Activated CD8-positive, alpha-beta memory T cell treated with anti-CD3 and anti-CD28 coated beads for 48 hours (primary cell): ENCODE data around the gene AHCTF1.
"Not testable (repeated sequence)": the region's sequence is repeated elsewhere in the genome, so short reads cannot be mapped to it uniquely, and the experiment has no call there.

Experiments used
- DNase-seq, 3 experiments: peaks; one replicate each; pipeline ENCODE4 v3.0.0-alpha.2; 2020; ENCODE audit warnings: low read depth in 2 of 3, low spot score in 2 of 3

AHCTF1 gene

DNA sequence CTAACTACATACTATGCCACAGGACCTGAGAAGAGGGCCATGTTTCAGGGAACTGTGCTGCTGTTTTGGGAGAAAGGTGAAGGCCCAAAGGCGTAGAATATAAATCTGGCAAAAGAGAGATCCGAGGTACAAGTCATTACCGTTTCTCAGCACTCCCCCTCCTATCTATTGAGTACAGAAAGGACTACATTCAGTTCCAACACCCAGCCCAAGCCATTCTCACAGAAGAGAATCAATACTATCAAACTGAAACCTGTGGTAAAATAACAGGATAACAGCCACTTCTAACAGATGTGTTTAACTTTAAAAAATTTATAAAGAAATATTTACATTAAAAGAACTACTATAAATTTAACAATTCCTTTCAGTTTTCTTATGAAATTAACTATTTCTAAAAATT lies 7.8 kb downstream of the AHCTF1 start:
- no peak for DNase-seq

DNA sequence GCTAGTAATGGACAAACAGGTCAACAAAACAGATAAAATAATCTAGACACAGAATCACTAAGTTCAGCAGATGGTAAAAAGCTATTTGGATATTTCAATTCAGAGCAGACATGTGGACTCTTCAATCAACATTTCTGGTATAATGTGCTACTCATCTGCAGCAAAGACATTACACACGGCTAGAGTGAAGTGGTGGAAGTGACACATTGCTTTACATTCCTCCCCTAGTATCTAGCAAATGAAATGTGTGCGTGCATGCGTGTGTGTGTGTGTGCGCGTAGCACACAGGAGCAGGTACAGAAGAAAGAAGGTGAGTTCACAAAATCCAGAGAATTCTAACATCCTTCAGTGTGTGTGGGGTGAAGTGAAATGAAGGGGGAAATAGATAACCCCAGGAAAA lies 8.3 kb downstream of the AHCTF1 start:
- DNase-seq = no peak

- DNase-seq = no peak
Observed at GRCh38 chr1:246921481-246921880, 10.3 kb downstream of the AHCTF1 start.

DNA sequence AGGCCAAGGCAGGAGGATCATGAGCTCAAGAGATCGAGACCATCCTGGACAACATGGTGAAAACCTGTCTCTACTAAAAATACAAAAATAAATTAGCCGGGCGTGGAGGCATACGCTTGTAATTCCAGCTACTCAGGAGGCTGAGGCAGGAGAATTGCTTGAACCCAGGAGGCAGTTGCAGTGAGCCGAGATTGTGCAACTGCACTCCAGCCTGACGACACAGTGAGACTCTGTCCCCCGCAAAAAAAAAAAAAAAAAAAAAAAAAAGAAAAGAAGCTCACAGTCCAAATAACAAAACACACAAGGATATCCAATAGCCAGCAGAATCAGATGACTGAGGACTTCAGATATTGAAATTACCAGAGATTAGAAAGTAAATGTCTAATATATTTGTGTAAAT lies 11.8 kb downstream of the AHCTF1 start:
- DNase-seq = no peak

GRCh38 chr1:246916026-246916923 lies 15.5 kb downstream of the AHCTF1 start:
- not testable (repeated sequence) for DNase-seq

DNA sequence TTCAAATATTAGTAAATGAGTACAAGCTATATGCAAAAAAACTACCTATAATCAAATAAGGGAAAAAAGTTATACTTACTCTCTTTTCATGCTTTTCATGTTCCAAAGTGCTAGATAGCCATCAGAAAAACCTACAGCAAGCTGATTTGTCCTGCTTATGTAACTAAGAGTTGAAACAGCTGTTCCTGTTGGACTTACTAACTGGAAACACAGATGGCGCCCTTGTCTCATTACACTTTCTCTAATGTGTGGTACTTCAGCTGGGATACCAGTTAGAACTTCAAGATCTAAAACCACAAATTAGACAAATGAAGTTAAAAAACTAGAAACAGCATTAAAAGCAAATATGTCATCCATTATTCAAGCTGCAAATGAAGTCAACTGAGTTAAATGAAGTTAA lies 24.3 kb downstream of the AHCTF1 start:
- no peak for DNase-seq

- no peak for DNase-seq
Observed at GRCh38 chr1:246906833-246907232, 24.9 kb downstream of the AHCTF1 start.

GRCh38 chr1:246901874-246902273 lies 29.9 kb downstream of the AHCTF1 start:
- DNase-seq = no peak

- no peak for DNase-seq
Observed at GRCh38 chr1:246897302-246897701, 34.4 kb downstream of the AHCTF1 start.

DNA sequence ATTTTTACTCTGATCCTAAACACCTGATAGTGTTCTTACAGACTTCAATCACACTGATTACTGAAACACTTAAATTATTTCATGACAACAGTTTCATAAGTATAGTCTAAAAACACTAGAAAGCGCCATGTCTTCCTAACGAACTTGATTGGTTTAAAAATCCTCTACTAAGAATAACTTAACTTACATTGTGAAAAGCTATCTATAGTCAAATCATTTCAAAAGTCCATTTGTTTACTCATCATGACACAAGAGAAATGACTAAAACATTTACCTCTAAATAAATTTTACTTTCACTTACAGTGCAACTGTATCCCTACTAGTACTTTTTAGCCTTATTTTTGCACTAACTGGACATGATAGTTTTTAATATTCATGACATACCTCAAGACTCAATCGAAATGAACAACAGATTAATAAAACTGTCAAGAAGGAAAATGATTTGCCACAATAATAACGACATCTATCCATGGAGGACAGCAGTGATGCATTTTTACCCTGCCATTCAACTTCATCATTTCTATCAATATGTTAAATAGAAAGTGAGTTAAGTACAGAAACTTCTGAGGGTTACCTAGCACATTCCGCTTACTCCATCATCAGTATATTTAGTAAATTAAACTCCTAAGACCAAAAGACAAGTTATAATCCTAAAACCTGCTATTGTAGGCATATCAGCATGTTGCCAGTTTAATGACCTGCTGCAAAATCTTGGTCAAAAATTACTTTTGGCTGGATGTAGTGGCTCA lies 38.4 kb downstream of the AHCTF1 start:
- no peak for DNase-seq

DNA sequence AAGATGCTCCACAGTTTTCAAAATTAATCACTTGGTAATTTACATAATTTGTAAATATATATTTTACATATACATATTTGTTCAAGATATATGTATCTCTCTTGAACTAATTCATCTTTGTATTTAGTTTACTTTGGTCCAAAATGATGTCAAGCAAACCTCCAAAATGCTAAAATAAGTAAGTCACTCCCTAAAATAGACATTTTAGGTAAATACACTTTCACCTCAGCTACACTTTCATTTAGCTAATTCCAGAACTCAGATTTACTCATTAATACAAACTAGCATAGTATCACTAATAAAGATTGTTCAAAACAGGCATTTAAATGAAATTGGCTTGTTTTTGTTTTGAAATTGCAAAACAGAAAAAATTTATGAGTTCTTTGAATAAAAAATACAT lies 40.6 kb downstream of the AHCTF1 start:
- no peak for DNase-seq

- no peak for DNase-seq
Observed at GRCh38 chr1:246888522-246888921, 43.2 kb downstream of the AHCTF1 start.

DNA sequence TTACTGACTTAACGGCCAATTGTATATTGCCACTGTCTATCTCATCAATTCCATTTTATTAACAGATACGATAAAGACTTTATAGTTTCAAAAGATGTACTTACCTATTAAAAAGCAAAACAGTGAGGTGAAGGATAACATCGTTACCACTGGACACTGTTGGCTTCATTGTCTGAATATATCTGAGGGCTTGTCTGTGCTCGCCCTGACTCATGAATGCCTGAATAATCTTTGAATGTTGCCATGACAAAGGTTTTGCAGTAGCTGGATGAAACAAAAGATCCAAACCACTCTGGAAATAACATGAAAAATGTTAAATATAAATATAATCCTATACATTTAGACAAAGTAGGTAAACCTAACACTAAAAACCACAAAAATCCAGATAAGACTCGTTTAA lies 46.4 kb downstream of the AHCTF1 start:
- DNase-seq = not testable (repeated sequence)

GRCh38 chr1:246878551-246878950 lies 53.2 kb downstream of the AHCTF1 start:
- DNase-seq = no peak

- DNase-seq = no peak
Observed at GRCh38 chr1:246876431-246876830, 55.3 kb downstream of the AHCTF1 start.

GRCh38 chr1:246875041-246876026 lies 56.4 kb downstream of the AHCTF1 start:
- no peak for DNase-seq

DNA sequence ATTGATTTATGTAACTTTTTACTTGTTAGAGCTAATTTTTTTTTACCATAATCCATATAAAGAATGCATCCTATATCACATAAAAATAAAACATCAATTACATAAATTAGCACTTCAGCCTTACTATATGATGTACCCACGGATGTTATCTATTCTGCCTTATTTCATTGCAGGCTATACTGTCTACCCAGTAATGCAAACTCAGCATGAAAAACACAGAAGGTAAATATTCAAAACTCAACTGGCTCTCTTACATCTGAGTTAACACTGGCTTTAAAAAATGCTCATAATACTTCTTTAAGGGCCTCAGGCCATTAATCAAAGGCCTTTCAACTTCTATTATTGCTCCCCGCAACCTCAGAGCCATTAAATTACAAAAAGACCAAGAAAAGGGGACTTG lies 65.8 kb downstream of the AHCTF1 start:
- no peak for DNase-seq

DNA sequence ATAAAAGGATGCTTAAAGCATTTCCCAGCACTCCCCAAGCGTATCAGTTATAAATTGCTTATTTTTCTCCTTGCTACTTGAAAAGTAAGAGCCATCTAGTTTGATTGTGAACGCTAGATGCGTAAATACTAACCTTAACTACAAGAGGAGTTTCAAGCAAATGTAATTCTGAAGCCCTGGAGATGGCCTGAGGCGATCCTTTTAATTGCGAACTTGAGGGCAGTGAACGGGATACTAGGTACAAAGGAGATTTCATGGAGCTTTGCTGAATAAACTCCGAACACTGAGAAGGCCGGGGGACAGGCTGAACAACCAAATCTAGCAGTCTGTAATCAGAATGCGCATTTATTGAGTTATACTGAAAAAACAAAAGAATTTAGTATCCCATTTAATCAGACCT lies 68.0 kb downstream of the AHCTF1 start:
- not testable (repeated sequence) for DNase-seq

DNA sequence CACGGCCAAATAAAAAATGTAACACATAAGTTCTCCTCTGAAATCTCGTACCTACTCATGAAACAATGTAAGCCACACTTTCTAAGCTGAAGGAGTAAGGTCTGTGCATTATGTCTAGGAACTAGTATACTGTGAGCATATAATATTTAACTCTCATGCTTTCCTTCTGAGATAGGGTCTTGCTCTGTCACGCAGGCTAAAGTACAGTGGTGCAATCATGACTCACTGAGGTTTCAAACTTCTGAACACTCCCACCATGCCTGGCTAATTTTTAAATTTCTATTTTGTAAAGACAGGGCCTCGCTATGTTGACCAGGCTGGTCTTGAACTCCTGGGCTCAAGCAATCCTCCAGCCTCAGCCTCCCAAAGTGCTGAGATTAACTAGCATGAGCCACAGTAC lies 71.3 kb downstream of the AHCTF1 start:
- no peak for DNase-seq

DNA sequence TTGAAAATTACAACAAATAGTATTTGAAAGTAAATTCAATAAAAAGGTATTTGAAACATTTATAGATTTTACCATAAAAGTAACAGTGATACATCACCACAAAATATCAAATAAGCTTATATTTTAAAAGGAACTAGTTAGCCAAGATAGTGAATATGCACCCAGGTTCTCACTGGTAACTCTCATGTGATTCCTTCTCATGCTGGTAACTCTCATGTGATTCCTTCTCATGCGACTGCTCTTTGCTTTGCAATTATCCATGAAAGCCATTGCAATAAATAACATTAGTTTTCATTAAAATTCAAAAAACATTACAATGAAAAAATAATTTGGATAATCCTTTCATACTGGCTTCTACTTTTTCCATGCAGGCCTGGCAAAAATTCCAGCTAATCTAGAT lies 75.4 kb downstream of the AHCTF1 start:
- DNase-seq = no peak

DNA sequence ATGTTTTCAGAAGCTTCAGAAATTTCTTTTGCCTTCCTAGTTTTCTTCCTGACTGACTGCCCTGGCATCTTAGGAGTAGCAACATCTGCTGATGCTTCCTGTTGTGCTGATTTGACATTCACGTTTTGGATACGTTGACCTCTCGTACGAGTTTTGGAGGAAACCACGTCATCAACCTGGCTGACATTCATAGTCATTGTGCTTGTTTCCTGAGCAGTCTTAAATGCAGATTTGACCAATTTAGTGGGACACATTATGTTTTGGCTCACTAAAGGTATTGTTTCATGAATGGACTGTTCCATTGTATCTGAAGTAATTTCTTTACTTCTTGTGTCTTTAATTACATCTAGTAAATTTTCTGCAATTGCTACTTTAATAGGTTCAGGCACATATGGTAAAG lies 81.1 kb downstream of the AHCTF1 start:
- DNase-seq = not testable (repeated sequence)
